Upper lobe of left lung (tissue), 4 donors: Measurements from ENCODE around the gene CREG1.

ENCODE experiments used
- CTCF ChIP-seq, 6 experiments: fragments of 450-650 bp in 4 of 6; fragments of 200-600 bp in 2 of 6; sonication (generic) in 2 of 6; IDR thresholded peaks; one replicate each; pipeline ENCODE4 v1.5.1; 2016 to 2019; ENCODE audit warnings: antibody characterized with exemption in 6 of 6
- EP300 ChIP-seq, 4 donors: sonication (generic); formaldehyde crosslinking; IDR thresholded peaks; one replicate each; pipeline ENCODE4 v1.5.1; 2017; ENCODE audit warnings: antibody characterized with exemption in 4 of 4, control low read depth in 2 of 4
- POLR2A ChIP-seq, 4 donors: fragments of 450-650 bp; IDR thresholded peaks; one replicate each; pipeline ENCODE4 v1.5.1; 2016 to 2017; ENCODE audit warnings: antibody characterized with exemption in 4 of 4, mild to moderate bottlenecking in 2 of 4
- POLR2AphosphoS5 ChIP-seq, 2 donors: sonication (generic); formaldehyde crosslinking; IDR thresholded peaks; one replicate each; pipeline ENCODE4 v1.5.1; 2017; ENCODE audit warnings: antibody characterized with exemption in 2 of 2

DNA sequence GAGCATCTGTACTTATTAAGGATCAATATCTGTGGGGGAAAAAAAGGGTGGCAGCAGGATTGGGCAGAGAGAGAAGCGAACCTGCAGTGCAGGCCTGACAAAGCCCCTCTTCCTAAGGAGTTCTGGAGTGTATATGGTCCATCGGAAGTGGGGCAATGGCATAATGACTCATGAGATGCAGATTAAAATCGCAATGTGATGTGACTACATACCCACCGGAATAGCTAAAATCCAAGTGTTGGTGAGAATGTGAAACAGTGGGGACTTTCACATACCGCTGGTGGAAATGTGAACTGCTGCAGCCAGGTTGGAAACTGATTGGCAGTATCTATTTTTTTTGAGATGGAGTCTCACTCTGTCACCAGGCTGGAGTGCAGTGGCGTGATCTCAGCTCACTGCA is 8.2 kb upstream of the CREG1 start:
- TF ChIP-seq CTCF (IDR thresholded peaks at IDR 0.05) (no peak), EP300 (IDR thresholded peaks at IDR 0.05) (no peak), POLR2A (IDR thresholded peaks at IDR 0.05) (no peak), POLR2AphosphoS5 (IDR thresholded peaks at IDR 0.05) (no peak)
